Caki2 (cell line): ENCODE data around the gene PIK3CA. TPM values are rescaled to one million over a fixed set of nuclear protein-coding genes. Genes with fewer than 3 reads are reported as not detected.

Source experiments
- DNase-seq: peaks from one replicate; pipeline ENCODE4 v3.0.0-alpha.2; 2015; ENCODE audit warnings: low read depth
- in situ Hi-C: cut with HindIII; loops from 2 replicates; pipeline ENCODE4 v1.10.0; 2016; ENCODE audit warnings: low sequenced_read_pairs, low pct_unique_long_range_greater_than_20kb, mixed read lengths
- total RNA-seq: library from RNA; depleted of rRNA; stranded (reverse); fragments of >200 nt; shearing (Covaris generic); gene quantifications from 2 replicates; pipeline ENCODE4 v1.2.3, GENCODE V29; 2014; ENCODE audit warnings: low replicate concordance; rRNA removed

PIK3CA gene
- total RNA-seq, 1 experiment from 2014 or later: 16.2 TPM

- no peak for DNase-seq
- in situ Hi-C loops: no loop called here
Measured at GRCh38 chr3:179276743-179277142, 128.6 kb downstream of the PIK3CA start.

- in situ Hi-C loops: no loop called here
- no peak for DNase-seq
Measured at GRCh38 chr3:179278151-179278550, 130.0 kb downstream of the PIK3CA start.

- DNase-seq: no peak
- in situ Hi-C loops: no loop called here
Measured at GRCh38 chr3:179278932-179279693, 131.0 kb downstream of the PIK3CA start.

GRCh38 chr3:179279837-179280236 is 131.7 kb downstream of the PIK3CA start:
- in situ Hi-C loops: no loop called here
- DNase-seq: no peak

- in situ Hi-C loops: no loop called here
- no peak for DNase-seq
Measured at GRCh38 chr3:179281825-179282224, 133.7 kb downstream of the PIK3CA start.

- no peak for DNase-seq
- in situ Hi-C loops: no loop called here
Measured at GRCh38 chr3:179286331-179286730, 138.2 kb downstream of the PIK3CA start.

GRCh38 chr3:179288845-179289244 is 140.7 kb downstream of the PIK3CA start:
- in situ Hi-C loops: no loop called here
- DNase-seq: no peak

GRCh38 chr3:179289295-179289694 is 141.1 kb downstream of the PIK3CA start:
- DNase-seq: no peak
- in situ Hi-C loops: no loop called here

Other genes starting within 250 kb of the PIK3CA start
- gene ZMAT3, start 76.5 kb upstream of the PIK3CA start, total RNA-seq: 6.2 and 9.8 TPM in 2 replicates
- gene KCNMB3, start 102.8 kb downstream of the PIK3CA start, total RNA-seq: 2.3 and 5.1 TPM in 2 replicates
- gene ZNF639, start 174.7 kb downstream of the PIK3CA start, total RNA-seq: 106 and 111 TPM in 2 replicates
- gene MFN1, start 199.4 kb downstream of the PIK3CA start, total RNA-seq: 28.2 and 34.3 TPM in 2 replicates